Measurements from ENCODE around the gene THSD4.

DNA sequence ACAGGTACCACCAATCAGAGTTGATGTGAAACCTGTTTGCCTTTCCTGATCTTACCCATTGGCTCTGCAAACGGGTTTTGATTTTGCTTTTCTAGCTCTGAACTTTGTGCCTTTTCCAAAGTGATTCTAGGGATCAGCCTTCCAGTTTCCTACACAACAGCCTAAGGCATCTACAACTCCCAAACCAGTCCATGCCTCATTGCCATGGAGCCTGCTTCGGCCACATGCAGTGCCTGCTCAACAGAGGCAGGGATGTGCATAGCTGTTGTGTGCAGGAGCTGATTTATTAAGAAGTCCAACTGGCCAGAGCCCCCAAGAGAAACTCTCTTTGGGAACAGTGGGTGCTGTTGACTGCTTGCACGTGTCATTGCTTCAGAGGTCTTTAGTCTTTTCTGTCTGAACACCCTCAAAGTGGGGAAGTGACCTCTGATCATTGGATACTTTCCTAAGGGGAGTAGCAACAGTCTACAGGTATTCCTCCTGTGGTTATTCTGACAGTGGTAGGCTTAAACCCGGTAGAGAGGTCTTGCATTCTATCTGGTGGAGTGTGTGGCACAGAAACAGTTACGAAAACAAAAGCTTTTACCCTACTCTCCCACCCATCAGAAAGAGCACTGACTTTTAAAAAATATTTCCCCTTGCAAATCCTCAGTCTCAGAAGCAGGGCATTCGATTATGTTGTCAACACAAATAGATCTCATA, 36.6 kb upstream of the THSD4 start:
- TF ChIP-seq, protein P1, sequence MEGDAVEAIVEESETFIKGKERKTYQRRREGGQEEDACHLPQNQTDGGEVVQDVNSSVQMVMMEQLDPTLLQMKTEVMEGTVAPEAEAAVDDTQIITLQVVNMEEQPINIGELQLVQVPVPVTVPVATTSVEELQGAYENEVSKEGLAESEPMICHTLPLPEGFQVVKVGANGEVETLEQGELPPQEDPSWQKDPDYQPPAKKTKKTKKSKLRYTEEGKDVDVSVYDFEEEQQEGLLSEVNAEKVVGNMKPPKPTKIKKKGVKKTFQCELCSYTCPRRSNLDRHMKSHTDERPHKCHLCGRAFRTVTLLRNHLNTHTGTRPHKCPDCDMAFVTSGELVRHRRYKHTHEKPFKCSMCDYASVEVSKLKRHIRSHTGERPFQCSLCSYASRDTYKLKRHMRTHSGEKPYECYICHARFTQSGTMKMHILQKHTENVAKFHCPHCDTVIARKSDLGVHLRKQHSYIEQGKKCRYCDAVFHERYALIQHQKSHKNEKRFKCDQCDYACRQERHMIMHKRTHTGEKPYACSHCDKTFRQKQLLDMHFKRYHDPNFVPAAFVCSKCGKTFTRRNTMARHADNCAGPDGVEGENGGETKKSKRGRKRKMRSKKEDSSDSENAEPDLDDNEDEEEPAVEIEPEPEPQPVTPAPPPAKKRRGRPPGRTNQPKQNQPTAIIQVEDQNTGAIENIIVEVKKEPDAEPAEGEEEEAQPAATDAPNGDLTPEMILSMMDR (IDR thresholded peaks at IDR 0.05; ENCODE audit: low read depth, low read length, poor library complexity, severe bottlenecking), result no peak
- no peak for TF ChIP-seq EZH2phosphoT487 (IDR thresholded peaks at IDR 0.05; ENCODE audit: borderline replicate concordance, low read length)
